ENCODE results near the gene DSCAML1. TPM values are rescaled to one million over a fixed set of nuclear protein-coding genes. Genes with fewer than 3 reads are reported as not detected.

Gene DSCAML1
- total RNA-seq, 1 donor from 2014 or later: not detected

GRCh38 chr11:117437791-117438130, 359.3 kb downstream of the DSCAML1 start:
- H3K36me3 ChIP-seq: no peaks in the 10 kb centered on the region
- no peaks in the 10 kb centered on the region for H3K27me3 ChIP-seq
- no peak for DNase-seq (ENCODE audit: low spot score in 2 of 2)
- intact Hi-C loops (cut with DNase I): no loop called here
- H3K27ac ChIP-seq: no peak overlapping the region
- no peaks in the 10 kb centered on the region for H3K4me1 ChIP-seq
- H3K4me3 ChIP-seq: no peak overlapping the region
- no peak for TF ChIP-seq CTCF (IDR thresholded peaks at IDR 0.05)
- H3K9me3 ChIP-seq: no peaks in the 10 kb centered on the region

GRCh38 chr11:117437041-117437790, 359.8 kb downstream of the DSCAML1 start:
- DNase-seq (ENCODE audit: low spot score in 2 of 2): no peak
- Histone ChIP-seq H3K4me1 (no peaks in the 10 kb centered on the region), H3K27me3 (no peaks in the 10 kb centered on the region), H3K36me3 (no peaks in the 10 kb centered on the region), H3K9me3 (no peaks in the 10 kb centered on the region), H3K27ac (no peak overlapping the region), H3K4me3 (no peak overlapping the region)
- TF ChIP-seq CTCF (IDR thresholded peaks at IDR 0.05): no peak
- intact Hi-C loops (cut with DNase I): no loop called here

GRCh38 chr11:117435326-117435725, 361.7 kb downstream of the DSCAML1 start:
- no peak overlapping the region for H3K27ac ChIP-seq
- no peaks in the 10 kb centered on the region for H3K4me1 ChIP-seq
- DNase-seq (ENCODE audit: low spot score in 2 of 2): no peak
- H3K4me3 ChIP-seq: no peak overlapping the region
- no peaks in the 10 kb centered on the region for H3K27me3 ChIP-seq
- no peaks in the 10 kb centered on the region for H3K36me3 ChIP-seq
- no peak for TF ChIP-seq CTCF (IDR thresholded peaks at IDR 0.05)
- H3K9me3 ChIP-seq: no peaks in the 10 kb centered on the region
- intact Hi-C loops (cut with DNase I): no loop called here

- Histone ChIP-seq H3K9me3 (no peaks in the 10 kb centered on the region), H3K4me1 (no peaks in the 10 kb centered on the region), H3K27me3 (no peaks in the 10 kb centered on the region), H3K36me3 (no peaks in the 10 kb centered on the region), H3K27ac (no peak overlapping the region), H3K4me3 (no peak overlapping the region)
- intact Hi-C loops (cut with DNase I): no loop called here
- TF ChIP-seq CTCF (IDR thresholded peaks at IDR 0.05): no peak
- DNase-seq (ENCODE audit: low spot score in 2 of 2): no peak
Observed at GRCh38 chr11:117434481-117434880, 362.5 kb downstream of the DSCAML1 start.

- H3K9me3 ChIP-seq: no peaks in the 10 kb centered on the region
- H3K4me1 ChIP-seq: no peaks in the 10 kb centered on the region
- TF ChIP-seq CTCF (IDR thresholded peaks at IDR 0.05): no peak
- H3K36me3 ChIP-seq: no peaks in the 10 kb centered on the region
- H3K27me3 ChIP-seq: no peaks in the 10 kb centered on the region
- H3K4me3 ChIP-seq: no peak overlapping the region
- no peak for DNase-seq (ENCODE audit: low spot score in 2 of 2)
- intact Hi-C loops (cut with DNase I): no loop called here
- no peak overlapping the region for H3K27ac ChIP-seq
Observed at GRCh38 chr11:117433717-117434116, 363.3 kb downstream of the DSCAML1 start.

- no peaks in the 10 kb centered on the region for H3K9me3 ChIP-seq
- H3K27me3 ChIP-seq: no peaks in the 10 kb centered on the region
- no peak overlapping the region for H3K4me3 ChIP-seq
- no peak for TF ChIP-seq CTCF (IDR thresholded peaks at IDR 0.05)
- no peaks in the 10 kb centered on the region for H3K36me3 ChIP-seq
- no peak for DNase-seq (ENCODE audit: low spot score in 2 of 2)
- H3K4me1 ChIP-seq: no peaks in the 10 kb centered on the region
- intact Hi-C loops (cut with DNase I): no loop called here
- no peak overlapping the region for H3K27ac ChIP-seq
Observed at GRCh38 chr11:117431436-117431835, 365.6 kb downstream of the DSCAML1 start.

All from ascending aorta (tissue), 2 donors.